HG03520 (cell line): ENCODE results near the gene XXYLT1.

Experiments
- ATAC-seq: cut with Tn5 transposase; IDR thresholded peaks from one replicate; pipeline ENCODE4 v1.9.1; 2021; ENCODE audit warnings: mild to moderate bottlenecking, moderate library complexity; ENCODE audit not compliant: unreplicated experiment

XXYLT1 gene

DNA sequence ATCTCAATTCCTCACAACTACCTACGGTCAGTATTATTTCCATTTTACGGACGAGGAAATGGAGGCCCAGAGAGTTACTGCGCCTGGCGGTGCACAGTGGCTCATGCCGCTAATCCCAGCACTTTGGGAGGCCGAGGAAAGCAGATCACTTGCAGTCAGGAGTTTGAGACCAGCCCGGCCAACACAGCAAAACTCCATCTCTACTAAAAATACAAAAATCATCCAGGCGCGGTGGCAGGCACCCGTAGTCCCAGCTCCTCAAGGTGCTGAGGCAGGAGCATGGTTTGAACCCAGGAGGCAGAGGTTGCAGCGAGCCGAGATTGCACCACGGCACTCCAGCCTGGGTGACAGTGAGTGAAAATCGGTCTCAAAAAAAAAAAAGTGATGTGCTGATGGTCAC is 187.3 kb downstream of the XXYLT1 start:
- no peak for ATAC-seq

DNA sequence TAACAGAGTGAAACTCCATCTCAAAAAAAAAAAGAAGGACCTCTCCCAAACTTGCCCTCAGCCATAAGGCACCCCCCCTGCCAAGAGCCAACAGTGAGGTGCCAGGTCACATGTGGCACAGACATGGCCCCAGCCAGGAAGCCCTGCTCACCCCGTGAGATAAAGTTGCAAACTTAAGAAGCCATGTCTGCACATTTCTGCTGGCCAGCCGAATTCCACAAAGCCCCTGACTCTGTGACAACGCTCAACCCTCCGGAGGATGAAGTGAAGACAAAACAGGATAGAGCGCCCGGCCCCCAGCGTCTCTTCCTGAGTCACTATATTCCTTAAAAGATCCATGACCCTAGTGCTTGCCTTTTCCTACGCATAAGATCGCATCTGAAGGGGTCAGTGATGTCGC is 188.1 kb downstream of the XXYLT1 start:
- no peak for ATAC-seq

DNA sequence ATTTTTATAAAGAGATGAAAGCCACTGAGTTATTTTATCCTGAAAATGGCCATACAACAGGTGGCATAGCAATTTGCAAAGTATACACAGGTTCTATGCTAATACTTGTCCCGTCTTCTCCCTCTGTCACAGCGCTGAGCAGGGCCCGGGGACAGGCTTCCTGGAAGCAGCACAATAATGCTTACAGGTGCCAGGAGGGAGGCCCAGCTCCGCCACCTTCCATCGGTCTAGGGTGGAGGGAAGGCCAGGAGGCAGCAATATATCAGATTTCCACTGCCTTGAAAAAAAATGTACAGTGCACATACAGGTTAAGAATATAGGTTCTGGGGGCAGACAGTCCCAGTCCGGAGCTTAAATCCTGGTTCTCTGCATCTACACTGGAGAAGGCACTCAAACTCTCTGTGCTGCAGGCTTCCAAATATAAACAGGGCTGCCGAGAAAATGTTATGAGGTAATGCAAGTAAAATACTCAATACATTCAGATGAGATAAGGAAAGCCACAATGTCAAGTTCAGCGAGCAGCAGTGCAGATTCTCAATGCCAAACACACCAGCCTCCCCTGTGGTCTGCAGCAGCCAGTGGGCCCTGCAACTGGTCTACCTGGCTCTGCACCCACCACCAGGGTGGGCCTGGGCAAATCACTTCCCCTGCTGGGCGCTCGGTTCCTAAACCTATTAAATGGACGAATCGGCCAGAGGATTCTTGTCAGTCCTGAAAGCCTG is 189.6 kb downstream of the XXYLT1 start:
- no peak for ATAC-seq

DNA sequence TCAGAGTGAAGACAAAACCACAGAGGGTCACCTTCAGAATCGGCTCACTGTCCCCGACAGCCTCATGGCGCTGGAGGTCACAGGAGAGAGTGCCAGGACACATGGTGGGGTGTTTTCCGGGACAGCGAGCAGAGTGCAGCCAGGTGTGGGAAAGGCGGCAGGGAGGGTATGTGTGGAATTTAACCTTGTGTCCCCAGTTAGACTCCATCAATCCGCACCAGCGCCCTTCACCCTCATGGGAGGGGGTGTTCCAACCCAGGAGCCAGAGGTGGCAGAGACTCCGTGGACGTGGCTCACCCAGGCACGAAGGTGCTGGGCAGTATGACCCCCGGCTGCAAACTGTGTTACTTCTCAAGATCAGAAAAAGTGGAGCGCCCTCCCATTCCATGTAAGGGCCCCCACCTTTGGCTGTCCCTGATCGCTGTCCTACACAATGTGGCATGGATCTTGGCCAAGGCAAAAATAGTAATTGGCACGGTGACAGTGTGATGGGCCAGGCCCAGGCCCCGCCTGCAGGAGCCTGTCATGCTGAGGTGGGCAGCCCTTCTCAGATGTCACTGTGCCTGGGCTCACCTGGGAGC is 190.3 kb downstream of the XXYLT1 start:
- ATAC-seq = no peak

DNA sequence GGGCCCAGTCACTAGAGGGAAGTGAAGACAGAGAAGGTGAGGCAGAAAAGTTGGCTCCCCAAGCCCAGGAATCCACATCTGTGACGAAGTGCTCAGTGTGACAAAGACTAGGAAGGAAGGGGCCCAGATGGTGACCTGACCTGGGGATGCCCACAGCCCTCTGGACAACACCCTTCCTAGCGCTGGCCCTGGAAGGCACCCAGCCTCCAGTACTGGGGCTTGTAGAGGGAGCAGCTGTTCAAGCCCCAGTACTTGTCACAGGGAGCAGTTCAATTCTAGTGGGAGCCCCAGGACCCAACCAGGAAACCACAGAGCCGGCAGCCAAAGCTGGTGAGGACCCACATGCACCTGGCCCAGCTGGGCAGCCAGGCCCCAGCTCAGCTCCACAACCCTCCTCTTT is 190.8 kb downstream of the XXYLT1 start:
- no peak for ATAC-seq

DNA sequence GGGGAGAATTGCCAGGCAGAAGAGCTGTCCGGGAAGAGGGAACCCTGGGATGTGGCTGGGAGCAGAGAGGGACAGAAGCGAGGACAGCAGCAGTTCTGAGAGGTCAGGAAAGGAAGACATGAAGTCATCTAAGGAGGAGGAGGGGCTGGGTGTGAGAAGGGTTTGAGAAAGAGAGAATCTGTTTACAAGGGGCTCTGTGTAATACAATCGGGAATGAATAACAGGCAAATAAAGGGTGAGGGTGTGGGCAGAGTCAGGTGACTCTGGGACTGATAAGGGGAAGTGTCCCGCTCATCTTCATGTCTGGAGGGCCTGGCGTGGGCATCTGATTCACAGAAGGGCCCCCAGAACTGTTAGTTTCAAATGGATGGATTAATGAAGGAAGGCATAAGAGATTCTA is 191.3 kb downstream of the XXYLT1 start:
- ATAC-seq = no peak

DNA sequence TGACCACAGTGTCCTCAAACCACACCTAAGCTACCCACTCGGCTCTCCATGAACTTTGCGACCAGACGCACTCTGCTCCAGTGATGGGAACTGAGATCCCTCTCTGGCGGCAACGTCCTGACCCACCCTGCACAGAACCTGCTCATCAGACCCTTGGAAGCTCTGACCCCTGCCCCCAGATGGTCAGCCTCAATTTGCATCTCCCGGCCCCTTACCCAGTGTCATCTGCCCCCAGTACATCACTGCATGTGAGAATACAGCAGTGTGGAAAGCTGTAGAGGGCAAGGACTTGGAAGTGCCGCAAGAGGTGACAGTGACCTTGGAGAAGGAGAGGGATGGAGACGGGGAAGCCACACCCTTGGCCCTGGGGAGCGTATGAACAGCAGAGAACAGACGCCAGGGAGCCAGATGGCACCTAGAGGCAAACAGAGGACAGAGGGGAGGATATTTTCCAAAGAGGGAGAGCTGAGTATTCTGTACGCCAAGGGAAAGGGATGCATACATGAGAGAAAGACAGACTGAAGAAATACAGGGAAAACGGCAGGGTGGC is 192.0 kb downstream of the XXYLT1 start:
- ATAC-seq = no peak

DNA sequence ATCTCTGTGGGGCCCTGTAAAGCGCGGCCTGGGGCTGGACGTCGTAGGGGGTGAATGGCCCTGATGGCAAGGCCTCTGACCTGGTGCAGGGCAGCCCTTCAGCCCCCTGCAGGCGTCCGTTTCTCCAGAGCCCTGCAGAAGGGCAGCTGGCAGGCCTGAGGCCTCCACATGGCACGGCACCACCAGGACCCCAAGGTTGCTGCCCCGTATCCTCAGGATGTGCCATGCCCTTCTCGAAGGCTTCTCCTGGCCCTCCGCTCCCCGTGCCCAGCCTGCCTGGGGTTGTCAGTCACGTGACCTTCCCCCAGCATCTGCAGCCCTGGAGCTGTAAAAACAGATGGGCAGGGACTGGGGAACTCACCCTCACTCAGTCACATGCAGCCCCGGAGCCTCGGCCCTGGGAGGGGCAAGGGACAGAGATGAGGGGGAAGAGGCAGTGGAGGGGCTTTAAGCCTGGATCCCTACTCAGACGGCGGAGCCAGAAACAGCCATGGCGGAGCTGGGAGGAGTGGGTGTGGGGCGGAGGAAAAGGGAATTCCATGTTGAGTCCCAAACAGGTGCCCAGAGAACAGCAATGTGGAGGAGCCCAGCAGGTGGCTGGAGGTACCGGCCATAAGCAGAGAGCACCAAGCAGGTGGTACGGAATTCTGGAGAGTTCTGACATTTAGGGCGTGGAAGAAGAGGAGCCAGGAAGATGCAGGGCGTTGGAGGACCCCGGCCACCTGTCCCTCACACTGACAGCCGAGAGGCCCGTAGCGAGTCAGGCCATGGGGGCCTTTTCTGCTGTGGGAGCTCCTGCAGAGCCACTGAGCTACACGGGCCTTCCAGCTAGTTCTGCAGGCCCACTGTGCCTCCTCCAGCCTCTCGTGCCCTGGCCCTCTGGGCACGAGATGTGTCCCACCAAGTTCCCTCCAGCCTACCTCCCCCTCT is 193.1 kb downstream of the XXYLT1 start:
- no peak for ATAC-seq

DNA sequence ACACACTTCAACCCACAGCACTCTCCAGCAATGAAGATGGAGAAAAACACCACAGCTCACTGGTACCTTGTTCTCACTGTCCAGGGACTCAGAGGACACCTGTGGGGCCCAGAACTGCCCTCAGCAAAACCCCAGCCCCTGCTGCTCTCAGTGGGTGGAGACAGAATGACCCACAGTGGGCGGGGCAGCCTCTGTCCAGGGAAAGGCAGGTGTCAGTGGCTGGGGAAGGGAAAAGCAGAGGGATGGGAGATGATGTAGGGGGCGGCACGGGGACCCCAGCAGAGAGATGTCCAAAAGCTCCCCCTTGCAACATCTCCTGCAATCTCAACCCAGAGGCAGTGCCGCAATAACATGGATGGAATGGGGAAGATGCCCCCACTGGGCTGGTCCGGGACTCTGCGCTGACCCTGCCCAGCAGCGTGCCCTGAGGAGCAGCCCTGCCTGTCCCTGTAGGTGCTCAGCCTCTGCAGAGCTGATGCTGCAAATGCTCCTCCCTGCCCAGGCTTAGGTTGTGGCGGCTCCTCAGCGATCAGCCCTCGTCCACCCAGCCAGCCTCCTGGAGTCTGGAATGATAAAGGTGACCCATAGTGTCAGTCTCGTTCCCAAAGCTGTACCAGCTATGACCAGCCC is 193.9 kb downstream of the XXYLT1 start:
- ATAC-seq = no peak

DNA sequence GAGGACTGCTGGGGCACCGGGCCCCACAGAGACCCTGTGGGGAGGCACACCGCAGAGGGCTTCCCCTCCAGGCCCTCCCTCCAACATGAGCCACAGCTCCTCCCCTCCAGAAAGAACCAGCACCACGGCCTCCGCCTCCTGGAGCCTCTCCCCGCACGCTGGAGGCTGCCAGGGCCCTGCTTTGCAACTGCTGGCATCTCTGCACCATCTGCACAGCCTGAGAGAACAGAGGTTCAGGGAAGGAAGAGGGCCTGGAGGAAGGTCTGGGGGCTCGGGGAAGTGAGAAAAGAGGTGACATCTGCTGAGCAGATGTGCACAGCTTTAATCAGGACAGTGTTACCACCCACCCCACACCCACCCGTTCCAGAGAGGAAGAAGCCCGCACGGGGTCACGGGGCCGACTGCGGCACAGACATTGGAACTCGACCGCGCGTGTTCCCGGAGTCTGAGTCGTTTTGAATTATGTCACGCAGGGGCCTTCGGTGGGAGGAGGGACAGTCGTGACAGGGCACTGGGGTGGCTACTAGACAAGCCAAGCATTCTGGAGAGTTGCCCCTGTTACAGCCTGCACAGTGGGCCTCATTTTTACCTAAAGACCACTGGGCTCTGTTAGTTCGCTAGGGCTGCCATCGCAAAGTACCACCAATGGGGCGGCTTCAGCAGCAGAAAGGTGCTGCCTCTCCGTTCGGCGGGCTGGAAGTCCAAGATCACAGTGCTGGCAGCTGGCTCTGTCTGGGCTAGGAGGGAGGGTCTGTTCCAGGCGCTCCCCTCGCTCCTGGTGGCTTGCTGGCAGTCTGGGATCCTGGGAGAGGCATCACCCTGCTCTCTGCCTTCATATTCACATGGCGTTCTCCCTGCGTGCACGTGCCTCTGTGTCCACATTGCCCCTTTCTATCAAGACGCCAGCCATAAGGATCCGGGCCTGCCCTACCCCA is 194.8 kb downstream of the XXYLT1 start:
- ATAC-seq = no peak

DNA sequence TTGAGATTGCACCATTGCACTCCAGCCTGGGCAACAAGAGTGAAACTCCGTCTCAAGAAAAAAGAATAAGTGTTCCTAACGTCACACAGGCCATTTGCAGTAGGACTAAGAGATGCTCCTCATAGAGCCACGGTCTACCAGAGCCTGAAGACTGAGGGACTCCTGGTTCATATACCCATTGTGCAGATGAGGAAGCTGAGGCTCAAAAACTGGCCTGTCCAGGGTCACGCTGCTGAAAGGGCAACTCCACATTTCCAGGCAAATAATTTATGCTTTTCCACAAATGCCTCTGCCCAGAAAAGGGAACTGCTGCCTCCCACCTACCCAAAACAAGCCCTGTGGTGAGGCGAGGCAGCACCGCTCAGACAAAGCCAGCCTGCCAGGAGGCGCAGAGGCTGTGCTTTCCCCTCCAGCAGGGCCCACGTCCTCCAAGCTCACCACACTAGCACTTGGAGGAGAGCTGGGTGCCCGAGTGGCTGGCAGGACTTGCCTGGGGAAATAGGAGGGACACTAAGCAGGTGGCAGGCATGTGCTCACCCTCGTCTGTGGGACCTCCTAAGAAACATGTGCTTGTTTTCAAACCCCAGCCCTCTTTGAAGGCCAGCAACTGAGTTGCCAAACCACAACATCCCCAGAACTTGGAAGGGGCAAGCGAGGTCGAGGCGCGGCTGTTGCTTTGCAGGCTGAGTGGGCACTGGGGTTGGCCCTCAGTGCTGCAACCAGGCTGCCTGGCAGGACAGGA is 195.6 kb downstream of the XXYLT1 start:
- ATAC-seq = no peak

DNA sequence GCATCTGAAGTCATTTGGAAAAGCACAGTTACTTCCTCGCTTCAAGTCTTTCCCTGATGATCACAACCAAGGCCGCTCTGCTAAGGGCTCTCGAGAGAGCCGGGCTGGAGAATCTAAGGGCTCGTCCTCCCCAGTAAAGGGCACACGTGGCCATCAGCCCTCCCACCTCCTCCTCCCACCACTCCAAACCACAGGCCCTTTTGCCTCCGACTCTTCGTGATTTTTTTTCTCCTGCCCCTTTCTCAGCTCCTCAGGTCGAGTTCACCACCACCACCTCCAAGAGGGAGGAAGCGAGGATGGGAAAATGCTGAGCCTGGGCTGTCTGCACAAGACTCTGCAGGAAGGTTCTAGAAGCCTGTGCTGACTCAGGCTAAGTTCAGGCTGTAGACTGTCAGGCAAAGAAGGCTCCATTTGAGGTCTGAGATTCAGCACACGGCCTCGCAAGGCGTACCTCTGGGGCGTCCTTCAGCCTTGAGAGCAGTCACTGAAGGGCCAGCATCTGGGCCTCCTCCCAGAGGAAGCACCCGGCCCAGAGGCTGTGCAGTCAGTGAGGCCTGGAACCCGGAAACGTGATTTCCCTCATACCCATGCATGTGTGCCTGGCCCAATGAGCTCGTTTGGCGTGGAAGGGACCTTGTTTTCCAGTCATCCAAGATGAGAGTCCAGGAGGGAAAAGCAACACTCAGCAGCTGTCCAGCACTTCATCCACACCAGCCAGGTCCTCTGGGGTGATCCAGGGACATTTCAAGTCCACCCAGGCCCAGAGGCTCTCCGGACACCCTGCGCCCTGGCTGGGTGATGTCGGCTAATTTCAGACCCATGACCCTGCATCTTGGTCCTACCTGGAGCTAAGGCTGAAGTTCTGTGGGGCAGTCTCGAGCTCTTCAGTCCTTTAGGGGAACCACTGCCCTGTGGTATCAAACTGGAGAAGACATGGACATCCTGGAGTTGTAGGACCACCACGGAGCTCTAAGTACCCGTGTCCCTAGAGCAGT is 196.8 kb downstream of the XXYLT1 start:
- no peak for ATAC-seq

DNA sequence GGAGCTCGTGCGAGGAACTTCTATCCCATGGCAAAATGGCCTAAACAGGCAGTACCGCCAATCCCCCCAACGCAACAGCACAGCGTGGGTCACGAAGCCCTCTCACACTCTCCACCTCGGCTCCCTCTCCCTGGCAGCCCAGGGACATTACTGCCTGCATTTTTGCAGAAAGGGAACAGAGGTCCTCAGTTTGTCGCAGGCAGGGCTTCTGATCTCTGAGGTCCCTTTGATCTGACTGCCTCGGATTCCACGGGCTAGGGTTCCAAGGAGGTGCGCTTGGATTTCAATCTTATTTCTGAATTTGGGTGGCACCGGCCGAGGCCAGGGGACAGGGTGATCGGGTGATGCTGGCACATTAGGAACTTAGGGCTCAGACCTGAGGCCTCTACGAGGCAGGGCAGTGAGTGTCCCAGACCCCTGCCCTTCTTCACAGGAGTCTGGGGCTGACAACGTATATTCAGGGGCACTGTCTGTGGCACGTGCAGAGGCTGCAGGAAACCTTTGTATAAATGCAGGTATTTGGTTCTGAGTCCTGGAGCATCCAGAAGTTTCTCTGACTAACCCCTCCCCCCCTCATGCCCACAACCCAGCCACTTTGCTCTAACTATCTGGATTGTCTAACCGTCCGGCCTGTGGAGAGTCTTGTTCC is 197.9 kb downstream of the XXYLT1 start:
- ATAC-seq = no peak

DNA sequence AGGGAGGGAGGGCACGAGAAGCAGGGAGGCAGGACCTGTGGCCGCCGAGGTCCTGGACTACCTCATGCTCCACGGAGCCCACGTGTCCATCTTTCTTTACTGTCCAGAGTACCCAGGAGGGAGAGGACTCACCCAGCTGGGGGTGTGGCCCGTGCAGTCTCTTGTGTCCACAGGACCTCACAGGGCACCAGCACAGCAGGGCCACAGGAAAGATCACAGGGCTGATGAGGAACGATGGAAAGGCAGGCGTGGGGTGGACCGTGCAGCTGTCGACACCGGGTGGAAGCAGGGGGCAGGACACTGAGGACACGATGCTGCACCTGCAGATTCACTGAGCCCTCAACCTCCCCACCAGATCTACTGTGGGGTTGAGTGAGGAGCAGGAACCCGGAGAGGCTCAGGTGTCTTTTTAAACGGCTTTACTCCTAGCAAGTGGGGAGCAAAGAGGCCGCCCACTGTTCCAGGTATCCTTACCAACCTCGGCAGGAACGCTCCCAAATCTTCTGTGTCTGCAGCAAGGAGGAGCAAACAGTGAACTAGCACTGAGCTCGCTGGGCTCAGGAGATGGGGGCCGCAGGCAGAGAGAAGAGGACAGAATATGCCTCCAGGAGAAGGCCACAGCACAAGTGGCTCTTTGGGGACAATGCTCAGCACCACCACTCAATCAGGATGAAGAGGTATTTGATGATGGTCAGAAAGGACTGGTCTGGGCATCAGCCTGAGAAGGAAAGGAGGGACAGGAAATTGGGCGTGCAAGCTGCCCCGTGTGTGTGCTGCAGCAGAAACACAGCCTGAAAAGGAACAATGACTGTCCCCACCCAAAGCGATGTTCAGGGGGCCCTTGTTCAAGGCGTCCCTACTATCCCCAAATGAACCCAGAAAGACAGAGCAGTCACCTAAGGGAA is 198.8 kb downstream of the XXYLT1 start:
- no peak for ATAC-seq

DNA sequence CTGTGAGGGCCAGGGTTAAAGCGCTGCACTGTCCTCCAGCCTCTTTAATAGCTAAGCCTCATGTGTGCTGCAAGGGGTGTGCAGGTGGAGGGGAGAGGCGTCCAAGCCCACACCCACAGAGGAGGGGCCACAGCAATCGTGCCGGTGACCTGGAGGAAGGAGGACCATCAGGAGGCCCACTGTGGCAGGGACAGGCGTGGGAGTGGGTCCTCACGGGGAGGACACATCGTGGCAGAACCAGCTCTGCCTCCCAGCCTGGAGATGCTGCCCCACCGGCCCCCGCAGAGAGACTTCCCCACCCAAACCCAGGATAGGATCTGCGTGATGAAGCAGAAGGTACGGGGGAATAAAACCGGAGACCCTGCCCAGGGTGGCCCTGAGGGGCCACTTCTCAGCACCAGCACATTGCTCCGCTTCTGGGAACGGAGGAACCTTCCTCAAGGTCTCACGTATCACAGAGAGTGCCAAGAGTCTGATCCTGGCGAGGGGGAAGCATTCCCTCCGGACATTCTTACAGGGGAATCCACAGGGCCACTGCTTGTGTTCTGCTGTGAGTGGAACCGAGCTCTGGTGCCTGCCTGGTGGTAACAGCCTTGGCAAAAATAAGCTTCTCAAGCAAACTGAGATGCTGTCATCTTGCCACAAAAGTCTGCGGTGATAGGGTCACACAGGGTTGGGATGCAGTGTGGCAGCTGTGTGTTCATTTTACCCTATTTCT is 199.8 kb downstream of the XXYLT1 start:
- ATAC-seq = no peak

DNA sequence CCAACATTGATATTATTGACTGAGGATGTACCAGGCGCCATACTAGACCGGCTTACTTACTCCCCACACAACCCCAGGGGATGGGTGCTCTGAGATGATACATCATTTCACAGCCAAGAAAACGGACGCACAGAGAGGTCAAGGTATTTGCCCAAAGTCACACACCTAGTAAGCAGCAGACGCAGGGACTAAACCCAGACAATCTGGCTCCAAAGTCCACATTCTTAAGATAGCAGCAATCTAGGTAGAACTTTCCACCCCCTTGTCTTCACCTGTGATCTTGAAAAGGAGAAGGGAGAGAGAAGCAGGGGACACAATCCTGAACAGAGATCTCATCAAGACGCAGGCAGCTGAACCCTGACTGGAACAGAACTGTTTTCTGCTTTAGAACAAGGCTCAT is 200.6 kb downstream of the XXYLT1 start:
- ATAC-seq = no peak
